ENCODE measurements around the gene TDRD12.
"Not testable (repeated sequence)": the region's sequence is repeated elsewhere in the genome, so short reads cannot be mapped to it uniquely, and the experiment has no call there.

TDRD12 gene

DNA sequence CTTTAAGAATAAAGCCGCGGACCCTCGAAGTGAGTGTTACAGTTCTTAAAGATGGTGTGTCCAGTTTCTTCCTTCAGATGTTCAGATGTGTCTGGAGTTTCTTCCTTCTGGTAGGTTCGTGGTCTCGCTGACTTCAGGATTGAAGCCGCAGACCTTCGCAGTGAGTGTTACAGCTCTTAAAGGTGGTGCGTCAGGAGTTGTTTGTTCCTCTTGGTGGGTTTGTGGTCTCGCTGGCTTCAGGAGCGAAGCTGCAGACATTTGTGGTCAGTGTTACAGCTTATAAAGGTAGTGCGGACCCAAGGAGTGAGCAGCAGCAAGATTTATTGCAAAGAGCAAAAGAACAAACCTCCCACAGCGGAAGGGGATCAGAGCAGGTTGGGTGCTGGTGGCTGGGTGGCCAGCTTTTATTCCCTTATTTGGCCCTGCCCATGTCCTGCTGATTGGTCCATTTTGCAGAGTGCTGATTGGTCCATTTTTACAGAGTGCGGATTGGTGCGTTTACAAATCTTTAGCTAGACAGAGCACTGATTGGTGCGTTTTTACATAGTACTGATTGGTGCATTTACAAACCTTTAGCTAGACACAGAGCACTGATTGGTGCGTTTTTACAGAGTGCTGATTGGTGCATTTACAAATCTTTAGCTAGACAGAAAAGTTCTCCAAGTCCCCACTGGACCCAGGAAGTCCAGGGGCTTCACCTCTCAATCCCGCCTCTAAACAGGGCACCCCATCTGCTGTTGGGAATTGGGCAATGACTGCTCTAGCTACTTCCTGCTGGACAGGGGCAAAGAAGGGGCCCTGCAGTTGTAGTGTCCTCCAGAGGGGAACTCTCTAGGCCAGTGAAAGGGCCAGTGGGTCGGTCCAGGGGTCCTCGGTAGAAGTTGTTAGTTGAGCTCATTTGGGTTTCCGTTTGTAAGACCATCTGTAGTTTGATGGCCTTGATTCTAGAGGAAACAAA is 26.1 kb upstream of the TDRD12 start:
- not testable (repeated sequence) for H3K4me1 ChIP-seq (ENCODE audit: control insufficient read depth, insufficient read depth, low read length); H3K4me3 ChIP-seq (ENCODE audit: insufficient read depth, low read depth, low read length); H3K36me3 ChIP-seq (ENCODE audit: control insufficient read depth, insufficient read depth, low read length); H3K27ac ChIP-seq (ENCODE audit: insufficient read depth, low read depth, low read length, poor library complexity, severe bottlenecking); H3K9me3 ChIP-seq (ENCODE audit: control insufficient read depth, low read length)
- WGBS, 2 experiments, result 95% methylated on average over 20 of the region's 20 CpGs
- peaks cover 14% of the 10 kb centered on the region for H3K27me3 ChIP-seq (ENCODE audit: control insufficient read depth, insufficient read depth, low read length, poor library complexity, severe bottlenecking)

DNA sequence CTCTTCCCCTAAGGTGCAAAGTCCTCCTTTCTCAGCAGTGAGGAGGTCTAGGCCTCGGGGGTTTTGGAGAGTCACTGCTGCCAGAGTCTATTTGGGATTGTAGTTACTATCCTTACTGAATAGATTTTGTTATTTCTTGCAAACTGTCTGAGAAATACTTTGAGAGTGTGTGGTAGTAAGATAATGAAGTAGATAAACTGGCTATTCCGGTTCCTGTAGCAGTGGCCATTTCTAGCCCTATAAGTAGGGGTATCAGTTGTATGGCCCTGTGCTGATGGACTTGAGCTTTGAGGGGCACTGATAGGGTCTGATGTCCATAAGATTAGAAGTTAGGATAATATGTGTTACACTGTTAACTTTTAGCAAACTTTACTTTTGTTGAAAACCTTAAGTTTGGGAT is 25.3 kb upstream of the TDRD12 start:
- not testable (repeated sequence) for H3K36me3 ChIP-seq (ENCODE audit: control insufficient read depth, insufficient read depth, low read length); H3K27ac ChIP-seq (ENCODE audit: insufficient read depth, low read depth, low read length, poor library complexity, severe bottlenecking); H3K4me1 ChIP-seq (ENCODE audit: control insufficient read depth, insufficient read depth, low read length); H3K4me3 ChIP-seq (ENCODE audit: insufficient read depth, low read depth, low read length); H3K9me3 ChIP-seq (ENCODE audit: control insufficient read depth, low read length)
- 90 to 94% methylated on average over 2 of the region's 2 CpGs for WGBS, 2 experiments
- H3K27me3 ChIP-seq (ENCODE audit: control insufficient read depth, insufficient read depth, low read length, poor library complexity, severe bottlenecking), result peaks cover 14% of the 10 kb centered on the region

DNA sequence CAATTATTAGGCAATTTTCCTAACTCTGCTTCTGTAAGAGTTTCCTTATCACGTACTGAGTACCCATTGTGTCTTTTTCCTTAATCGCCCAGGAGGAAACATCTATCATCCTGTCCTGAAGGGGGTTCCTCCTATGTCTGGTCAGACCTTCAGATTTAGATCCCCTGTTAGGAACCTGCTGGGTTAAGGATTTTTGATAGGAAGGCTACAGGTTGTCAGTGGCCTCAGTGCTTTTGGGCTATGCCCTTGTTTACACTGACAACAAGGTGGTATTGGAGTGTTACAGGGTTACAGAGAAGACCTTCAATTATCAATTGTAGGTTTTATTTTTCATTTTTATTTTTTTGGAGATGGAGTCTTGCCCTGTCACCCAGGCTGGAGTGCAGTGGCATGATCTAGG is 24.7 kb upstream of the TDRD12 start:
- H3K4me3 ChIP-seq (ENCODE audit: insufficient read depth, low read depth, low read length); H3K36me3 ChIP-seq (ENCODE audit: control insufficient read depth, insufficient read depth, low read length); H3K9me3 ChIP-seq (ENCODE audit: control insufficient read depth, low read length); H3K4me1 ChIP-seq (ENCODE audit: control insufficient read depth, insufficient read depth, low read length); H3K27ac ChIP-seq (ENCODE audit: insufficient read depth, low read depth, low read length, poor library complexity, severe bottlenecking): not testable (repeated sequence)
- H3K27me3 ChIP-seq (ENCODE audit: control insufficient read depth, insufficient read depth, low read length, poor library complexity, severe bottlenecking), result peaks cover 14% of the 10 kb centered on the region
- WGBS, 2 experiments, result 94 to 96% methylated on average over 2 of the region's 2 CpGs

DNA sequence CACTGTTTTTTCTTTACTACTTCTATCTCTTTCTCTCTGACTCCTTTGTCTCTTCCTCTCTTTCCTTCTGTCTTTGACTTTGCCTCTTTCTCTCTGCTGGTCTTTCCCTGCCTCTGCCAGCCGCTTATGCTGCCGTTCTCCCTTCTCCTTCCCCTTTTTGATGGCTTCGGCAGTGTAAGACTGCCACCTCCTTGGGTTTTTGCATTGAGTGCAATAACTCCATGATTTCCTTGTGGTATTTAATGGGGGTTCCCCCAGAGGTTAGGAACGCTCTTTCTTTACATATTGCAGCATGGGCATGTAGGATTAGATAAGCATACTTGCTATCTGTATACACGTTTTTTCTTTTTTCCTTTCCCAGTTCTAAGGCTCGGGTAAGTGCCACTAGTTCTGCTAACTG is 24.1 kb upstream of the TDRD12 start:
- WGBS, 2 experiments, result 91 to 95% methylated on average over 5 to 6 of the region's 6 CpGs
- not testable (repeated sequence) for H3K9me3 ChIP-seq (ENCODE audit: control insufficient read depth, low read length); H3K4me1 ChIP-seq (ENCODE audit: control insufficient read depth, insufficient read depth, low read length); H3K4me3 ChIP-seq (ENCODE audit: insufficient read depth, low read depth, low read length); H3K36me3 ChIP-seq (ENCODE audit: control insufficient read depth, insufficient read depth, low read length); H3K27ac ChIP-seq (ENCODE audit: insufficient read depth, low read depth, low read length, poor library complexity, severe bottlenecking)
- H3K27me3 ChIP-seq (ENCODE audit: control insufficient read depth, insufficient read depth, low read length, poor library complexity, severe bottlenecking), result peaks cover 14% of the 10 kb centered on the region

DNA sequence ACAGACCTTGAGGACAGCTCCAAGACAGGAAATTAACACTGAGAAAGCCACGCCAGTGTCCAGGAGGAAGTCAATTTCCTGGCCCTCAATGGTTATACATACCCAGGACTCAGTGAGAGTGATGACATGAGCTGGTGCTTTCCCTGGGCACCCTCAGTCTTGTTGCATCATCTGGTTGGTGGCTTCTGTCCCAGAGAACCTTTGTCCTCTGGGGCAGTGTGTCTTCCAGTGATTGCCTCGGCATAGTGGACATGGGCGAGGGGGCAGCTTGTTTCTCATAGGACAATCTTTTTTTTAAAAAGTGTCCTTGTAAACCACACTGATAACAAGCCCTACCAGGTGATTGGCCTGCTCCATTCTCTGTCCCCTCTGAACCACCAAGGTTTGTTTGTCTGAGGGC is 22.8 kb upstream of the TDRD12 start:
- H3K4me1 ChIP-seq (ENCODE audit: control insufficient read depth, insufficient read depth, low read length); H3K9me3 ChIP-seq (ENCODE audit: control insufficient read depth, low read length); H3K36me3 ChIP-seq (ENCODE audit: control insufficient read depth, insufficient read depth, low read length); H3K4me3 ChIP-seq (ENCODE audit: insufficient read depth, low read depth, low read length); H3K27ac ChIP-seq (ENCODE audit: insufficient read depth, low read depth, low read length, poor library complexity, severe bottlenecking); H3K27me3 ChIP-seq (ENCODE audit: control insufficient read depth, insufficient read depth, low read length, poor library complexity, severe bottlenecking): not testable (repeated sequence)
- 97 to 98% methylated on average over 3 of the region's 3 CpGs for WGBS, 2 experiments

DNA sequence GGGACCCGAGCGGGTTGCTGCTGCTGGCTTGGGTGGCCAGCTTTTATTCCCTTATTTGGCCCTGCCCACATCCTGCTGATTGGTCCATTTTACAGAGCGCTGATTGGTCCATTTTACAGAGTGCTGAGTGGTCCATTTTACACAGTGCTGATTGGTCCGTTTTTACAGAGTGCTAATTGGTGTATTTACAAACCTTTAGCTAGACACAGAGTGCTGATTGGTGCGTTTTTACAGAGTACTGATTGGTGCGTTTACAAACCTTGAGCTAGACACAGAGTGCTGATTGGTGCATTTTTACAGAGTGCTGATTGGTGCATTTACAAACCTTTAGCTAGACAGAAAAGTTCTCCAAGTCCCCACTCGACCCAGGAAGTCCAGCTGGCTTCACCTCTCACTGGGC is 19.4 kb upstream of the TDRD12 start:
- H3K27ac ChIP-seq (ENCODE audit: insufficient read depth, low read depth, low read length, poor library complexity, severe bottlenecking); H3K4me3 ChIP-seq (ENCODE audit: insufficient read depth, low read depth, low read length); H3K36me3 ChIP-seq (ENCODE audit: control insufficient read depth, insufficient read depth, low read length); H3K4me1 ChIP-seq (ENCODE audit: control insufficient read depth, insufficient read depth, low read length); H3K27me3 ChIP-seq (ENCODE audit: control insufficient read depth, insufficient read depth, low read length, poor library complexity, severe bottlenecking); H3K9me3 ChIP-seq (ENCODE audit: control insufficient read depth, low read length): not testable (repeated sequence)
- 94 to 95% methylated on average over 7 of the region's 7 CpGs for WGBS, 2 experiments

DNA sequence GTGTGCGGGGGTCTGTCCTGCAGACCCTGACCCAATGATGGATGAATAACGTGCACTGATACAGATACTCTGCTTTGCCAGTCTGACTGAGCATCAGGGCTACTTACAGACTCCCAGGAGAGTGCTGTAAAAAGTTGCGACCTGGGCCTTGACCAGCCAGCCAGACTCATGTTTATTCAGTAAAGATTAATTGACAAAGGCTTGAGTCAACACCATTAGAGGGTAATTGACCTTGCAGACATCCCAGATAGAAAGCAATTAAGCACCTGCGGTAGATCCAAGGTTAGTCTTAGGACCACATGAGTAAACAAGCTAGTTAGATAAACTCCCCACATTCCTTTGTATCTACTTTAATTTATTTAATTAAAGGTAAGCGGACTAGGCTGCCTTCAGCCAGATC is 17.6 kb upstream of the TDRD12 start:
- no peaks in the 10 kb centered on the region for H3K27me3 ChIP-seq (ENCODE audit: control insufficient read depth, insufficient read depth, low read length, poor library complexity, severe bottlenecking)
- 84 to 85% methylated on average over 5 of the region's 5 CpGs for WGBS, 2 experiments
- H3K4me1 ChIP-seq (ENCODE audit: control insufficient read depth, insufficient read depth, low read length), result no peaks in the 10 kb centered on the region
- no peak overlapping the region for H3K4me3 ChIP-seq (ENCODE audit: insufficient read depth, low read depth, low read length)
- no peak overlapping the region for H3K27ac ChIP-seq (ENCODE audit: insufficient read depth, low read depth, low read length, poor library complexity, severe bottlenecking)
- no peaks in the 10 kb centered on the region for H3K36me3 ChIP-seq (ENCODE audit: control insufficient read depth, insufficient read depth, low read length)
- no peaks in the 10 kb centered on the region for H3K9me3 ChIP-seq (ENCODE audit: control insufficient read depth, low read length)

DNA sequence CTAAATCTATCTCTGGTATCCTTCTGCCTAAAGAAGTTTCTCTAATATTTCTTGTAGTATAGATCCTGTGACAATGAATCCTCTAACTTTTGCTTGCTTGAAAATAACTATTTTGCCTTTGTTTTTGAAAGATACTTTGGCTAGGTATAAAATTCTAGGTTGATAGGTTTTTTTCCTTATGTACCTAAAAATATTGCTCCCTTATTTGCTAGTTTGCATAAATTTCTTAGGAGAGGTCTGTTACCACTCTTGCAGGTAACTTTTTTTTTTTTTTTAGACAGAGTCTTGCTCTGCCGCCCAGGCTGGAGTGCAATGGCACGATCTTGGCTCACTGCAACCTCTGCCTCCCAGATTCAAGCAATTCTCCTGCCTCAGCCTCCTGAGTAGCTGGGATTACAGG is 15.6 kb upstream of the TDRD12 start:
- not testable (repeated sequence) for H3K4me1 ChIP-seq (ENCODE audit: control insufficient read depth, insufficient read depth, low read length); H3K27me3 ChIP-seq (ENCODE audit: control insufficient read depth, insufficient read depth, low read length, poor library complexity, severe bottlenecking); H3K36me3 ChIP-seq (ENCODE audit: control insufficient read depth, insufficient read depth, low read length); H3K9me3 ChIP-seq (ENCODE audit: control insufficient read depth, low read length); H3K4me3 ChIP-seq (ENCODE audit: insufficient read depth, low read depth, low read length); H3K27ac ChIP-seq (ENCODE audit: insufficient read depth, low read depth, low read length, poor library complexity, severe bottlenecking)
- 93 to 99% methylated on average over 2 of the region's 2 CpGs for WGBS, 2 experiments

DNA sequence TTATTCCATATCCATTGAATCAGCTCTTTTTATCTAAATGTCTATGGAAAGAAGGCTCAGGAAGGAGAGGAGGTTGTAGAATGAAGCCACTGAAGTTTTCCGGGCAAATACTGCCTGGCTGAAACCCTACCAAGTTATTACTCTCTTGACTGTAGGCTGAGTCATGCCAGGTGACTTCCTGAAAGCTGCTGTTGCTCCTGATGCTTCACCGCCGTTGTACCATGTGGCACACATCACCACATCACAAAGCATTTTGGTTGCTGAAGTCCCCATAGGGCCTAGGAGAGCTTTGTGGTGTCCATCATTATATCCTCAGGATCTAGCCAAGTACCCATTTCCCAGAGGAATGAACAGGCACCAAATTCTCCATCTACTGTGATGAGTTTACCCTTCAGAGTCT is 11.1 kb upstream of the TDRD12 start:
- WGBS, 2 experiments, result 95 to 99% methylated on average over 3 of the region's 3 CpGs
- no peaks in the 10 kb centered on the region for H3K9me3 ChIP-seq (ENCODE audit: control insufficient read depth, low read length)

DNA sequence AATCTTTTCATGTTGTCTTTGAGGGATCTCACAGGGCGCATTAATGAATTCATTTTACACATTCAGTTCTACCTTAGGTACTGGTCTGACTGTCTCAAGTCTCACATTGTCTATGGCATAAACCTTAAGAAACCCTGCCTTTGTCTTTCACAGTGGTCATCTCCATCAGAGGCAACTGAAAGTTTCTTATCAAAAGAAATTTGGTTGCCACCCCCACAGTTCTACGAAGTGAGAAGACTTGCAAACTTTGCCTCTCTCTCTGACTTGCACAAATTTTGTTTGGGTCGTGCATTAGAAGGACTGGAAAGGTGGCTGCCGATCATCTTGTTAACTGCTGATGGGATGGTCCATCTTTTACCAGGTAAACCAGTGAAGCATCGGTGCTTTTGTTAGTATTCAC is 10.5 kb upstream of the TDRD12 start:
- Histone ChIP-seq H3K4me3 (ENCODE audit: insufficient read depth, low read depth, low read length) (no peak overlapping the region), H3K36me3 (ENCODE audit: control insufficient read depth, insufficient read depth, low read length) (no peaks in the 10 kb centered on the region), H3K9me3 (ENCODE audit: control insufficient read depth, low read length) (no peaks in the 10 kb centered on the region), H3K4me1 (ENCODE audit: control insufficient read depth, insufficient read depth, low read length) (no peaks in the 10 kb centered on the region), H3K27me3 (ENCODE audit: control insufficient read depth, insufficient read depth, low read length, poor library complexity, severe bottlenecking) (no peaks in the 10 kb centered on the region), H3K27ac (ENCODE audit: insufficient read depth, low read depth, low read length, poor library complexity, severe bottlenecking) (no peak overlapping the region)
- WGBS, 2 experiments, result 94 to 95% methylated on average over 5 of the region's 5 CpGs

More for the DNA sequence above, 11.1 kb upstream of the TDRD12 start:
- no peaks in the 10 kb centered on the region for H3K4me1 ChIP-seq (ENCODE audit: control insufficient read depth, insufficient read depth, low read length)
- no peaks in the 10 kb centered on the region for H3K36me3 ChIP-seq (ENCODE audit: control insufficient read depth, insufficient read depth, low read length)
- H3K4me3 ChIP-seq (ENCODE audit: insufficient read depth, low read depth, low read length), result no peak overlapping the region
- no peaks in the 10 kb centered on the region for H3K27me3 ChIP-seq (ENCODE audit: control insufficient read depth, insufficient read depth, low read length, poor library complexity, severe bottlenecking)
- H3K27ac ChIP-seq (ENCODE audit: insufficient read depth, low read depth, low read length, poor library complexity, severe bottlenecking), result no peak overlapping the region

Measured in ectodermal cell (in vitro differentiated cells).